ENCODE results near the gene RGS5. TPM values are rescaled to one million over a fixed set of nuclear protein-coding genes. Genes with fewer than 3 reads are reported as not detected.

The RGS5 gene
- polyA plus RNA-seq, 3 donors, result 7.3 to 12.6 (median 9.5) TPM

DNA sequence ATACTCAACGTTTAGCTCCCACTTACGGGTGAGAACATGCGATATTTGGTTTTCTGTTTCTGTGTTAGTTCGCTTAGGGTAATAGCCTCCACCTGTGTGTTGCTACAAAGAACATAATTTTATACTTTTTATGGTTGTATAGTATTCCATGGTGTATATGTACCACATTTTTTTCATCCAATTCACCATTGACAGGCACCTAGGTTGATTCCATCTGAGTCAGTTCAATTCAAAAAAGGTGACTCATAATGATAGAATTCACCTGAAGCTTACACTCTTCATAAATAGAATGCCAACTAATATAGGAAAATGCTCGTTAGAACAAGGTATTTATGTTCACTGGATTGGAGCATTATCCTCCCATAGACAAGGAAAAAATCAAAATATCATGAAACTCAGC lies 95.1 kb downstream of the RGS5 start:
- no peak for DNase-seq (ENCODE audit: extremely low read depth in 1 of 11, low read depth in 9 of 11, low spot score in 4 of 11)

DNA sequence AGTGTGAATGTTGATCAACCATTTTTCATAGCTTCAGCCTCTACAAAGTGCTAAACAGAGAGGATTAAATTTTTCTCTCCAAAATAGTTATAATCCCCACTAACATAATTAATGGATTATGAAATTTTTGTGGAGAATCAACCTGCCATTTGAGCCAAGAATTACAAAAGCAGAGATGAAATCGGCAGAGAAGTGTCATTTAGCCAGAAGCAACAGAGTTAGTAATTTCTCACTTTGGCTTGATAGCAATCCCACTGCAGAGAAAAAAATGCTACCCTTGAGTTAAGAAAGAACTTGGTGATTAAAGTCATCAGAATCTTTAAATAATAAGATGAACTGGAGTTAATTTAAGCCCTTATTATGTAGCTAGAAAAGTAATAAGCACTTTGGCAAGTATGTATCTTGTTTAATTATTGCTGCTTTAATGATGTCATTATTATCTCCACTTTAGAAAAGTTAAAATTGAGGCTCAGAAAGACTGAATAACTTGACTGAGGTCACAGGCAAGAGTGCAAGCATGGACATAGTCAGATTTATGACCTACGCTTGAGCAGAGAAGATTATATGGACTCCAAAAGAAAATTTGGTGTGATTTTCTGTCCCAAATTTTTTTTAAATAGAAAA lies 96.2 kb downstream of the RGS5 start:
- no peak for DNase-seq (ENCODE audit: extremely low read depth in 1 of 11, low read depth in 9 of 11, low spot score in 4 of 11)

DNA sequence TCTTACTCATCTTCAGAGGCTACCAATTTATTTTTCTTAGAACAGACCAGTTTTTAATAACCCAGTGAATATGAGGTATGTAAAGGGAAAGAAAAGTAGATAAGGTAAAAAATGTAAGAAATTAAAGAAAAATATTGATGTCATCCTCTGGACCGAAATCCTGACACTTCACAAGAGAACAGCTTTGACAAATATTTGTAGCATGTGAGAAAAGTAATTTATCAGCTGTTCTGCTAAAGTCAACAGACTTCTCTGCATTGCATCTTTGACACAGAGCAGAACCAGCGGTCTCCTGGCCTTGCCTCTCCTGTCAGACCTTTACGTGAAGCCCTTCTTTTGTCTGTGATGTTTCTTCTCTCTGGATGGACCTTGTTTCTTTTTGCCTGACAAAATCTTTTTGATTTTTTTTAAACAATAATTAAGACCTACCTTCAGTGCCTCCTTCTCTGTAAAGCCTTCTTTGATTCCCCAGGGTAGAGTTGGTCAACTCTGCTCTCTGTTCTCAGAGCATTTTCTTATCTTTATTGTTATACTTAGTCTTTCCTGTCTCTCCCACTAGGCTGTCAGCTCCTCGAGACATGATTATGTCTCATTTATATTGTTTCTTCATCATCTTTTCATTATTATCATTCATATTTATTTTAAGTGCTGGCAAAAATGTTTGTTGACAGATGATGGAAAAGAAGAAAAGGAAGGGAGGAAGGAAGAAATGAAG lies 98.2 kb downstream of the RGS5 start:
- no peak for DNase-seq (ENCODE audit: extremely low read depth in 1 of 11, low read depth in 9 of 11, low spot score in 4 of 11)

DNA sequence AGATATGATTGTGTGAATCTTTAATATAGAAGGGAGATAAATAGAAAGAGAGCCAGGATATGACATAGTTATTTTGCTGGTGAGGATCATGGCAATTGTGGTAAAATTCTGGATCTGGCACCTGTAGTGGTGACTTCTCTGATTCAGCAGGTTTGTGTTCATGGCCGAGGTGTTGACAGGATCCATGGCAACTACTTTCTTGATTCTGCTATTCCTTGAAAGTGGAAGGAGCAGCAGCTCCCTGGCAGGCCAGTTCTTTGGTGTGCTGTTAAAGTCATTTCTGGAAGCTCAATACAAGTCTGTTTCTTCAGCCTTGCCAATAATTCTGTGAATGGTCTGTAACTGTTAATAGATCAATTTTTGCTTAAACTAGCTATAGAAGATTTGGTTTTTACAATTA lies 100.1 kb downstream of the RGS5 start:
- no peak for DNase-seq (ENCODE audit: extremely low read depth in 1 of 11, low read depth in 9 of 11, low spot score in 4 of 11)

DNA sequence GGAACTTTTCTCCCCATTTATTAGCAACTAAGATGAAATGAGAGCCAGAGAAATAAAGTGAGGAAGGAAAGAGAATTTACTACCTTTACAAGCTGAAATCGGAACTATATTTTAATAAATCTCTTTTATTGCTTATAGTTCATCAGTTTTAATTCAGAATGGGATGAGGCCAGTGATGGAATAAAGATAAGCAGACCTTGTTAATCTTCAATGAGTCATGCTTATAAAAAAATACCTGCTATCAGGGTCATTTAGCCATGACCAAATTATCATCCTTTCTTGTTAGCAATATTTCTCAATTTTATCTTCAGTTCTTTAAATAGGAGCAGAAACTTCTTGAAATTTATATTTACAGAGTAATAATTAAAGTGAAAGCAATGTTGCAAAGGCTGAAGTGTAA lies 107.5 kb downstream of the RGS5 start:
- no peak for DNase-seq (ENCODE audit: extremely low read depth in 1 of 11, low read depth in 9 of 11, low spot score in 4 of 11)

DNA sequence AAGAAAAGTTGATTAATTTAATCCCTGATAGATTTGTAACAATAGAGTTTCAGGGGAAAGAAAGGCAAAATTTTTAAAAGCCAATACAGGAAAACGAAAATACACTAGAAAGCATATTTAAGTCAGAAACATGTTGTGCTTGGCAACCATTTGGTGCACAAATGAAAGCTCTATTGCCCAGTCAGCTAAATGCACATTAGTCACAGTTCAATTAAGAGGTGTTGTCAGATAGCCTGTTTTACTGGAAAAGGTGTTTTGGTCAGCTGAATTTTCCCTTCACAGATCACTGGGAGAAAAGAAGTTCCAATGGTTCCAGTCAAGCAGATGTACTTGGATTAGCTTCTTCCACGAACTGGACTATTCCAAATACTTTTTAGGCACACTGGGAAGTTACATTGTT lies 108.1 kb downstream of the RGS5 start:
- DNase-seq (ENCODE audit: extremely low read depth in 1 of 11, low read depth in 9 of 11, low spot score in 4 of 11), result no peak

DNA sequence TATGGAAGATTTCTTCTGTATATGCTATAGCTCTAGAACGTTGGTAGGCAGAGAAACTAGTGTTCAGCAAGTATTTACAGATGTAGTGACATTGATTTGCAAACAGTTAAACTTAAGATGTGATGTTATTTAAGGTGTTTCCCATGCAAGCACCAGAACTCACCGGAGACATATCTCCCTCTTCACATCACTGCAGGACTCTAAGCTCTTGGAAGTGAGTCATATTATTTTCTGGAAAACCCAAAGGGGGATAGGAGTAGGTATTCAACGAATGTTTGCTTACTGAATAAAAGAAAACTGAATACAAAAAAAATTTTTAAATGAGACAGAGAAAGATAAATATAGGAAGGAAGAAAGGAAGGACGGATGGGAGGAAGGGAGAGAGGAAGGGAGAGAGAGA lies 108.5 kb downstream of the RGS5 start:
- no peak for DNase-seq (ENCODE audit: extremely low read depth in 1 of 11, low read depth in 9 of 11, low spot score in 4 of 11)

DNA sequence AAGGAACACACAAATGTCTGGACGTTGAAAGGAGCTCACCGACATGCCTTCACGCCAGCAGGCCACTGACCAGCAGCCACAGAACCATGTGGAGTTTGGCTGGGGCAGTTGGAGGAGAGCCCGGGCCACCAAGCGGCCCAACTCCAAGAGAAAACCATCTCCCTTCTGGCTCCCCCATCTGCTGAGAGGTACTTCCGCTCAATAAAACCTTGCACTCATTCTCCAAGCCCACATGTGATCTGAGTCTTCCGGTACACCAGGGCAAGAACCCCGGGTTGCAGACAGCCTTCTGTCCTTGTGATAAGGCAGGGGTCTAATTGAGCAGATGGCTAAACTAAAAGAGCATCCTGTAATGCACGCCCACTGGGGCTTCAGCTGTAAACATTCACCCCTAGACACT lies 109.1 kb downstream of the RGS5 start:
- no peak for DNase-seq (ENCODE audit: extremely low read depth in 1 of 11, low read depth in 9 of 11, low spot score in 4 of 11)

DNA sequence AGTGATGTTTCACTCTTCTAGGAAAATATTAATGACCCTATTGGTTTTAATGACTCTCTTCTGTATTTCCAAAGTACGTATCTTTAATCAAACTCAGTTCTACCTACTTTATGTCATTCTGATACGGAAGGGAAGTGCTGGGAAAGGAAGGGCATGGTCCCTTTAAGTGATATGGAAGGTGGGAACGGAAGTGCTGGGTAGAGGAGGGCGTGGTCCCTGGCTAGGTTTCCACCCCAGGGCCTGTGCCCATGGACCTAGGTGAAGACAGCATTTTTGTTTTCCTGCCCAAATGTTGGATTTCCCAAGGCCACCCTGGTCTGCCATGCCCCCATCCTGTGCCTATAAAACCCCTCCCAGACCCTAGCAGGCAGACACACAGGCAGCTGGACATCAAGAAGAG lies 109.5 kb downstream of the RGS5 start:
- DNase-seq (ENCODE audit: extremely low read depth in 1 of 11, low read depth in 9 of 11, low spot score in 4 of 11), result no peak

Other genes with a start within 250 kb of the RGS5 start
- 10 to 100 TPM in 2 of 3 donors, 1 to 10 TPM in 1; 8.2 to 14.8 (median 11.6) TPM for gene RGS4, start 133.6 kb downstream of the RGS5 start, polyA plus RNA-seq (ENCODE audit: insufficient read length in 3 of 3)
- gene NUF2, start 119.0 kb upstream of the RGS5 start, polyA plus RNA-seq (ENCODE audit: insufficient read length in 3 of 3), result 10 to 100 TPM; 26.5 to 35.9 (median 27.4) TPM